Panc1 (cell line): ENCODE results near the gene EEA1.

Source experiments
- CTCF ChIP-seq: fragments of 450-650 bp; IDR thresholded peaks from 2 replicates; pipeline ENCODE4 v1.5.1; 2017; ENCODE audit warnings: mild to moderate bottlenecking
- POLR2AphosphoS5 ChIP-seq: IDR thresholded peaks from 2 replicates; pipeline ENCODE4 v1.6.1; 2012; ENCODE audit warnings: mild to moderate bottlenecking, low read depth, low read length, moderate library complexity
- REST ChIP-seq, 2 experiments: IDR thresholded peaks; 2 replicates each; pipeline ENCODE4 v1.6.1; 2011 to 2012; ENCODE audit warnings: low read depth in 2 of 2, control low read depth in 1 of 2, low read length in 1 of 2, mild to moderate bottlenecking in 1 of 2, moderate library complexity in 1 of 2; ENCODE audit not compliant: insufficient read depth in 1 of 2
- SIN3A ChIP-seq: IDR thresholded peaks from 2 replicates; pipeline ENCODE4 v1.6.1; 2012; ENCODE audit warnings: low read depth, mild to moderate bottlenecking, low read length, moderate library complexity, borderline replicate concordance; ENCODE audit not compliant: insufficient read depth
- TCF7L2 ChIP-seq: IDR thresholded peaks from 2 replicates; pipeline ENCODE4 v1.6.1; 2011; ENCODE audit warnings: mild to moderate bottlenecking, low read depth, low read length, inconsistent platforms

GRCh38 chr12:92977326-92977725, 48.2 kb upstream of the EEA1 start:
- TF ChIP-seq POLR2AphosphoS5 (no peak), CTCF (no peak), SIN3A (no peak), REST (IDR thresholded peaks at IDR 0.05; ENCODE audit: insufficient read depth in 1 of 2, low read depth in 2 of 2, low read length in 1 of 2) (no peak), TCF7L2 (no peak)
